CD4-positive, alpha-beta T cell treated with Interleukin-4 for 1 hour (primary cell): ENCODE data around the gene ZNF44.

Source experiments
- DNase-seq, 2 donors: peaks; one replicate each; pipeline ENCODE4 v3.0.0-alpha.2; 2020 to 2022

The ZNF44 gene

GRCh38 chr19:12260861-12261260 is 33.8 kb downstream of the ZNF44 start:
- no peak for DNase-seq

- DNase-seq = no peak
These were observed 34.4 kb downstream of the ZNF44 start for GRCh38 chr19:12260236-12260635.

- no peak for DNase-seq
These were observed 39.3 kb downstream of the ZNF44 start for GRCh38 chr19:12255372-12255771.

- DNase-seq = no peak
These were observed 47.0 kb downstream of the ZNF44 start for GRCh38 chr19:12247644-12248222.

GRCh38 chr19:12244370-12244769 is 50.3 kb downstream of the ZNF44 start:
- DNase-seq = no peak

- no peak for DNase-seq
These were observed 57.4 kb downstream of the ZNF44 start for GRCh38 chr19:12237143-12237839.

GRCh38 chr19:12232961-12233360 is 61.7 kb downstream of the ZNF44 start:
- no peak for DNase-seq

- DNase-seq = no peak
These were observed 63.6 kb downstream of the ZNF44 start for GRCh38 chr19:12230751-12231733.

- DNase-seq = no peak
These were observed 64.7 kb downstream of the ZNF44 start for GRCh38 chr19:12229990-12230389.

GRCh38 chr19:12224676-12225075 is 70.0 kb downstream of the ZNF44 start:
- no peak for DNase-seq

GRCh38 chr19:12222980-12223630 is 71.6 kb downstream of the ZNF44 start:
- DNase-seq = no peak
